HepG2 (cell line): ENCODE data around the gene SH3PXD2A. TPM values are rescaled to one million over a fixed set of nuclear protein-coding genes. Genes with fewer than 3 reads are reported as not detected.

Experiments used
- ATAC-seq: fragments of 200-7000 bp; cut with Tn5 transposase; 3 replicates; pipeline ENCODE4 v1.9.1; 2020; ENCODE audit warnings: mild to moderate bottlenecking, moderate library complexity
- BruUV-seq: library from RNA; stranded (reverse); fragments of 400-500 nt; replicated peaks from 2 replicates; lab custom pipeline; 2021; lab: Mats Ljungman, UMichigan
- CTCF ChIA-PET: fragments of 300-600 bp; formaldehyde crosslinking; extraction: SDS; loops from one replicate; lab custom pipeline; 2021; ENCODE audit warnings: low total read pairs, inconsistent platforms, low intra/inter-chr PET ratio; lab: Yijun Ruan, JAX
- POLR2A ChIA-PET: fragments of 350-600 bp; sonication (Branson Sonifier 250); formaldehyde crosslinking; loops from one replicate; lab custom pipeline; 2020; ENCODE audit warnings: antibody characterized with exemption, inconsistent platforms; lab: Yijun Ruan, JAX
- DNase-seq: peaks from one replicate; pipeline ENCODE4 v3.0.0-alpha.2; 2015; ENCODE audit warnings: low spot score
- FAIRE-seq: peaks from 3 replicates; lab custom pipeline; 2011; peaks lifted over from hg19 to GRCh38; lab: Jason Lieb, UNC
- H2AFZ ChIP-seq: one replicate; pipeline ENCODE4 v1.6.1; 2011; ENCODE audit warnings: low read length, inconsistent platforms
- H3K27ac ChIP-seq: fragments of 300-600 bp; 3 replicates; pipeline ENCODE4 v1.8.0; 2011; ENCODE audit warnings: mixed run types, mild to moderate bottlenecking, mixed read lengths, low read length, inconsistent platforms; ENCODE audit not compliant: insufficient read depth; ENCODE audit errors: extremely low read length
- H3K27me3 ChIP-seq, 2 experiments: fragments of 200-600 bp in 1 of 2; 2 replicates in 1 of 2; 3 replicates in 1 of 2; pipeline versions ENCODE4 v1.6.0 to v1.8.0; 2011; ENCODE audit warnings: low read length in 2 of 2, mild to moderate bottlenecking in 2 of 2, moderate library complexity in 2 of 2, inconsistent platforms in 1 of 2; ENCODE audit not compliant: insufficient read depth in 2 of 2, control insufficient read depth in 1 of 2
- H3K36me3 ChIP-seq, 2 experiments: fragments of 200-600 bp in 1 of 2; replicated peaks in 1 of 2; 2 replicates in 1 of 2; 3 replicates in 1 of 2; pipeline versions ENCODE4 v1.5.1 to v1.8.0; 2011; ENCODE audit warnings: low read length in 2 of 2, inconsistent platforms in 1 of 2; ENCODE audit not compliant: insufficient read depth in 2 of 2, control insufficient read depth in 1 of 2
- H3K4me1 ChIP-seq: 2 replicates; pipeline ENCODE4 v1.5.1; 2012; ENCODE audit warnings: low read length, inconsistent platforms; ENCODE audit not compliant: insufficient read depth
- H3K4me2 ChIP-seq: 2 replicates; pipeline ENCODE4 v1.6.0; 2011; ENCODE audit warnings: low read depth, low read length, inconsistent platforms
- H3K4me3 ChIP-seq, 3 experiments: fragments of 200-600 bp in 1 of 3; sonication (generic), shearing (Covaris generic) in 1 of 3; replicated peaks in 1 of 3; 2 replicates each; pipeline ENCODE4 v1.5.1; 2011 to 2016; ENCODE audit warnings: low read length in 3 of 3, inconsistent platforms in 2 of 3, low read depth in 2 of 3, mild to moderate bottlenecking in 2 of 3, control low read depth in 1 of 3, mixed read lengths in 1 of 3; ENCODE audit not compliant: insufficient read depth in 1 of 3
- H3K79me2 ChIP-seq: one replicate; pipeline ENCODE4 v1.6.1; 2011; ENCODE audit warnings: low read length, inconsistent platforms; ENCODE audit not compliant: insufficient read depth
- H3K9ac ChIP-seq: 2 replicates; pipeline ENCODE4 v1.6.0; 2011; ENCODE audit warnings: mild to moderate bottlenecking, low read depth, low read length, inconsistent platforms; ENCODE audit not compliant: insufficient read depth
- H3K9me3 ChIP-seq: 2 replicates; pipeline ENCODE4 v1.5.1; 2012; ENCODE audit warnings: mild to moderate bottlenecking, low read length
- H4K20me1 ChIP-seq: 2 replicates; pipeline ENCODE4 v1.6.0; 2011; ENCODE audit warnings: inconsistent platforms, mild to moderate bottlenecking, low read length, moderate library complexity; ENCODE audit not compliant: insufficient read depth
- CHCHD3 ChIP-seq: sonication (generic); formaldehyde crosslinking; IDR thresholded peaks from 2 replicates; pipeline ENCODE4 v1.8.0; 2022; ENCODE audit warnings: mild to moderate bottlenecking, missing genetic modification reagents, moderate library complexity
- MAFG ChIP-seq: sonication (generic); formaldehyde crosslinking; IDR thresholded peaks from 2 replicates; pipeline ENCODE4 v1.5.1; 2020; ENCODE audit warnings: mild to moderate bottlenecking, missing genetic modification reagents
- SPEN ChIP-seq: sonication (generic); formaldehyde crosslinking; IDR thresholded peaks from 2 replicates; pipeline ENCODE4 v1.5.1; 2020; ENCODE audit warnings: low read depth, mild to moderate bottlenecking, missing genetic modification reagents
- ZKSCAN1 ChIP-seq: fragments of 150-350 bp; IDR thresholded peaks from 2 replicates; pipeline ENCODE4 v1.6.1; 2014; ENCODE audit warnings: low read length
- ZNF30 ChIP-seq: sonication (generic); formaldehyde crosslinking; IDR thresholded peaks from 2 replicates; pipeline ENCODE4 v1.5.0; 2020; ENCODE audit warnings: mild to moderate bottlenecking, missing genetic modification reagents
- ZNF354B ChIP-seq: sonication (generic); formaldehyde crosslinking; IDR thresholded peaks from 2 replicates; pipeline ENCODE4 v1.8.0; 2022; ENCODE audit warnings: mild to moderate bottlenecking, missing genetic modification reagents
- ZNF773 ChIP-seq: sonication (generic); formaldehyde crosslinking; IDR thresholded peaks from 2 replicates; pipeline ENCODE4 v1.4.0; 2020; ENCODE audit warnings: missing genetic modification reagents, borderline replicate concordance
- WGBS: methylation state at CpG from one replicate; pipeline ENCODE4 v1.1.6; 2017; ENCODE audit warnings: low lambda C conversion rate; 5-methylcytosine and 5-hydroxymethylcytosine counted together
- in situ Hi-C: cut with HindIII; loops from 2 replicates; pipeline ENCODE4 v1.10.0; 2017; ENCODE audit warnings: low pct_unique_long_range_greater_than_20kb; ENCODE audit not compliant: extremely low pct_ligation_motif_present
- intact Hi-C: fragments of 100-400 bp; cut with micrococcal nuclease; formaldehyde crosslinking; loops from one replicate; pipeline ENCODE4 v1.10.0; 2022; ENCODE audit not compliant: unreplicated experiment
- polyA plus RNA-seq, 8 experiments: library from polyadenylated mRNA; depleted of rRNA in 3 of 8; stranded (reverse) in 7 of 8; unstranded in 1 of 8; fragments of >200 nt; fragmentation: Illumina TruSeq in 4 of 8; extraction: Trizol in 4 of 8; gene quantifications; 2 replicates each; pipeline versions ENCODE4 v1.2.1 to v1.2.3, GENCODE V29; 2011 to 2016; ENCODE audit warnings: low read depth in 4 of 8, missing spikeins in 1 of 8, mixed read lengths in 1 of 8; ENCODE audit not compliant: insufficient read depth in 1 of 8
- total RNA-seq, 5 experiments: library from RNA; depleted of rRNA; stranded (reverse); fragments of >200 nt; fragmentation: Illumina TruSeq; extraction: Trizol; gene quantifications; 2 replicates each; pipeline ENCODE4 v1.2.3, GENCODE V29; 2016; ENCODE audit warnings: low read depth in 1 of 5
- TF ChIP-seq, protein P1 (sequence below): sonication (generic); formaldehyde crosslinking; IDR thresholded peaks from one replicate; pipeline ENCODE4 v1.5.1; 2020; ENCODE audit warnings: mild to moderate bottlenecking, missing genetic modification reagents; ENCODE audit errors: not compliant biosample characterization
- TF ChIP-seq, protein P2 (sequence below): sonication (generic); formaldehyde crosslinking; IDR thresholded peaks from 2 replicates; pipeline ENCODE4 v1.4.0; 2020; ENCODE audit warnings: mild to moderate bottlenecking, low read depth, missing genetic modification reagents

The SH3PXD2A gene
- total and polyA plus RNA-seq, 2 of the 13 experiments (the other 11 are each of a cell fraction or from before 2014, with no cell fraction given) = 11.1 to 11.3 TPM

DNA sequence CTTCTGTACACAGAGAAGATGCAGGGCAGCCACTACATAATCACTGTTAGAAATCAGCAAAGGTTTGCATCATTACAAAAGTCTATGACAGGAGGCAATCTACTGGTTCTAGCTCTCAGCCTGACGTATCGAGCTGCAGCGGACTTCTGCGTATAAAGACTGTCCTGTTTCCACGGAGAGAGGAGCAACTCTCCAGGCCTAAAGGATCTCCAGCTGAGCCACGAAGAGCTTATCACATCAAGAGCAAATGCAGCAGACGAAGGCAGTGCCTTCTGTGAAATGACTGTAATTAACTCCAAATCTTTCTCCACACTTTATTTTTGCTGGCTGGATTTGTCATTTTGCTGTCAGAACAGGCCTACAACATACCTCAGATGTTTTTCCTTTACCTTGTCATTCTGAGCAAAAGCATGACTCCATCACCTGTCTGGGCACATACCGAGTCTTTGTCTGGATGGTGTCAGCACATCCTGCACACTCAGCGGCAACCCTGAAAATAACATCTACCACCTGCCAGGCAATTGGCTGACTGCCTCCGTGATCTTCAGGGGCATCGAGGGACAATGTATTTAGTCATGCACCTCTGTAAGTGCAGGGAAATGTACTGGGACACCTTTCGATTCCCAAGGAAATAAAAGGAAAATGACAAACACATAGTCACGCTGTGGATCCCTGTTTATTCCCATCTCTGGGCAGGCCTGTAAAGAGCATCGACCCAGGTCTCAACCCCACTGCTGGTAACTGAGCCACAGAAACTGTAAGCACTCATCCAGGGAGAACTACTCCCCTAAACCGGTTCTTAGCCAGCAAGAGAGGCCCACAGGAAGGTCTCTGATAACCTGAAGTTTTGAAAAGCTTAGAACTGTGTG is 26.3 kb upstream of the SH3PXD2A start (continued):
- TF ChIP-seq, protein P1, sequence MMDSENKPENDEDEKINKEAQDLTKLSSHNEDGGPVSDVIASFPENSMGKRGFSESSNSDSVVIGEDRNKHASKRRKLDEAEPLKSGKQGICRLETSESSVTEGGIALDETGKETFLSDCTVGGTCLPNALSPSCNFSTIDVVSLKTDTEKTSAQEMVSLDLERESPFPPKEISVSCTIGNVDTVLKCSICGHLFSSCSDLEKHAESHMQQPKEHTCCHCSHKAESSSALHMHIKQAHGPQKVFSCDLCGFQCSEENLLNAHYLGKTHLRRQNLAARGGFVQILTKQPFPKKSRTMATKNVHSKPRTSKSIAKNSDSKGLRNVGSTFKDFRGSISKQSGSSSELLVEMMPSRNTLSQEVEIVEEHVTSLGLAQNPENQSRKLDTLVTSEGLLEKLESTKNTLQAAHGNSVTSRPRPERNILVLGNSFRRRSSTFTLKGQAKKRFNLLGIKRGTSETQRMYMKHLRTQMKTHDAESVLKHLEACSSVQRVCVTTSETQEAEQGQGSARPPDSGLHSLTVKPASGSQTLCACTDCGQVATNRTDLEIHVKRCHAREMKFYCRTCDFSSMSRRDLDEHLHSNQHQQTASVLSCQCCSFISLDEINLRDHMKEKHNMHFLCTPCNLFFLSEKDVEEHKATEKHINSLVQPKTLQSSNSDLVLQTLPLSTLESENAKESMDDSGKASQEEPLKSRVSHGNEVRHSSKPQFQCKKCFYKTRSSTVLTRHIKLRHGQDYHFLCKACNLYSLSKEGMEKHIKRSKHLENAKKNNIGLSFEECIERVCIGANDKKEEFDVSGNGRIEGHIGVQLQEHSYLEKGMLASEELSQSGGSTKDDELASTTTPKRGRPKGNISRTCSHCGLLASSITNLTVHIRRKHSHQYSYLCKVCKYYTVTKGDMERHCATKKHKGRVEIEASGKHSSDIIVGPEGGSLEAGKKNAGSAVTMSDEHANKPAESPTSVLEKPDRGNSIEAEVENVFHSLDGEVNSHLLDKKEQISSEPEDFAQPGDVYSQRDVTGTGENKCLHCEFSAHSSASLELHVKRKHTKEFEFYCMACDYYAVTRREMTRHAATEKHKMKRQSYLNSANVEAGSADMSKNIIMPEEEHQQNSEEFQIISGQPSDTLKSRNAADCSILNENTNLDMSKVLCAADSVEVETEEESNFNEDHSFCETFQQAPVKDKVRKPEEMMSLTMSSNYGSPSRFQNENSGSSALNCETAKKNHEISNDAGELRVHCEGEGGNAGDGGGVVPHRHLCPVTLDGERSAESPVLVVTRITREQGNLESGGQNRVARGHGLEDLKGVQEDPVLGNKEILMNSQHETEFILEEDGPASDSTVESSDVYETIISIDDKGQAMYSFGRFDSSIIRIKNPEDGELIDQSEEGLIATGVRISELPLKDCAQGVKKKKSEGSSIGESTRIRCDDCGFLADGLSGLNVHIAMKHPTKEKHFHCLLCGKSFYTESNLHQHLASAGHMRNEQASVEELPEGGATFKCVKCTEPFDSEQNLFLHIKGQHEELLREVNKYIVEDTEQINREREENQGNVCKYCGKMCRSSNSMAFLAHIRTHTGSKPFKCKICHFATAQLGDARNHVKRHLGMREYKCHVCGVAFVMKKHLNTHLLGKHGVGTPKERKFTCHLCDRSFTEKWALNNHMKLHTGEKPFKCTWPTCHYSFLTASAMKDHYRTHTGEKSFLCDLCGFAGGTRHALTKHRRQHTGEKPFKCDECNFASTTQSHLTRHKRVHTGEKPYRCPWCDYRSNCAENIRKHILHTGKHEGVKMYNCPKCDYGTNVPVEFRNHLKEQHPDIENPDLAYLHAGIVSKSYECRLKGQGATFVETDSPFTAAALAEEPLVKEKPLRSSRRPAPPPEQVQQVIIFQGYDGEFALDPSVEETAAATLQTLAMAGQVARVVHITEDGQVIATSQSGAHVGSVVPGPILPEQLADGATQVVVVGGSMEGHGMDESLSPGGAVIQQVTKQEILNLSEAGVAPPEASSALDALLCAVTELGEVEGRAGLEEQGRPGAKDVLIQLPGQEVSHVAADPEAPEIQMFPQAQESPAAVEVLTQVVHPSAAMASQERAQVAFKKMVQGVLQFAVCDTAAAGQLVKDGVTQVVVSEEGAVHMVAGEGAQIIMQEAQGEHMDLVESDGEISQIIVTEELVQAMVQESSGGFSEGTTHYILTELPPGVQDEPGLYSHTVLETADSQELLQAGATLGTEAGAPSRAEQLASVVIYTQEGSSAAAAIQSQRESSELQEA (CRISPR knock-in tag) = no peak

- no peaks in the 10 kb centered on the region for H4K20me1 ChIP-seq
- in situ Hi-C loops = no loop called here
- WGBS = 98% methylated on average over 7 of the region's 7 CpGs
Measured at GRCh38 chr10:103879831-103880230, 24.5 kb upstream of the SH3PXD2A start.

More at GRCh38 chr10:103879831-103880230, 24.5 kb upstream of the SH3PXD2A start:
- no peak for FAIRE-seq
- no peaks in the 10 kb centered on the region for H3K79me2 ChIP-seq
- no peaks in the 10 kb centered on the region for H3K4me1 ChIP-seq
- POLR2A ChIA-PET = no interaction called here
- no peak for ATAC-seq
- H3K27me3 ChIP-seq = no peaks in the 10 kb centered on the region
- DNase-seq = no peak
- H3K36me3 ChIP-seq = peaks cover 5 to 17% of the 10 kb centered on the region in 2 experiments; a peak in 4 of 5 replicates
- H3K9ac ChIP-seq = no peak overlapping the region
- H3K4me3 ChIP-seq = no peak overlapping the region
- CTCF ChIA-PET = no interaction called here
- H3K27ac ChIP-seq = no peak overlapping the region
- no TSS peak for BruUV-seq
- no peak for TF ChIP-seq ZNF773 (CRISPR knock-in tag)
- TF ChIP-seq, protein P2, sequence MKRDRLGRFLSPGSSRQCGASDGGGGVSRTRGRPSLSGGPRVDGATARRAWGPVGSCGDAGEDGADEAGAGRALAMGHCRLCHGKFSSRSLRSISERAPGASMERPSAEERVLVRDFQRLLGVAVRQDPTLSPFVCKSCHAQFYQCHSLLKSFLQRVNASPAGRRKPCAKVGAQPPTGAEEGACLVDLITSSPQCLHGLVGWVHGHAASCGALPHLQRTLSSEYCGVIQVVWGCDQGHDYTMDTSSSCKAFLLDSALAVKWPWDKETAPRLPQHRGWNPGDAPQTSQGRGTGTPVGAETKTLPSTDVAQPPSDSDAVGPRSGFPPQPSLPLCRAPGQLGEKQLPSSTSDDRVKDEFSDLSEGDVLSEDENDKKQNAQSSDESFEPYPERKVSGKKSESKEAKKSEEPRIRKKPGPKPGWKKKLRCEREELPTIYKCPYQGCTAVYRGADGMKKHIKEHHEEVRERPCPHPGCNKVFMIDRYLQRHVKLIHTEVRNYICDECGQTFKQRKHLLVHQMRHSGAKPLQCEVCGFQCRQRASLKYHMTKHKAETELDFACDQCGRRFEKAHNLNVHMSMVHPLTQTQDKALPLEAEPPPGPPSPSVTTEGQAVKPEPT = no peak
- no peak for TF ChIP-seq MAFG (CRISPR knock-in tag)
- TF ChIP-seq ZNF30 (CRISPR knock-in tag) = no peak
- no peak for TF ChIP-seq SPEN
- no peak for TF ChIP-seq ZNF354B (CRISPR knock-in tag)
- no peak for TF ChIP-seq CHCHD3
- no peak for TF ChIP-seq ZKSCAN1
- intact Hi-C loops = no loop called here
- no peak overlapping the region for H3K4me2 ChIP-seq
- H2AFZ ChIP-seq = no peak overlapping the region
- H3K9me3 ChIP-seq = no peaks in the 10 kb centered on the region
